ENCODE data around the gene PSKH1.
"Not testable (repeated sequence)": the region's sequence is repeated elsewhere in the genome, so short reads cannot be mapped to it uniquely, and the experiment has no call there.

Gene PSKH1

GRCh38 chr16:67892899-67893742 lies at the start of gene PSKH1:
TSS of gene PSKH1 (plus strand) at chr16:67893254. CDS start at chr16:67908750, 15,496 bp downstream.
- in situ Hi-C loops (cut with MboI; ENCODE audit: low sequenced_read_pairs) = no loop called here

GRCh38 chr16:67843343-67843765 lies 49.7 kb upstream of the PSKH1 start:
- in situ Hi-C loops (cut with MboI; ENCODE audit: low sequenced_read_pairs) = no loop called here

- in situ Hi-C loops (cut with MboI; ENCODE audit: low sequenced_read_pairs) = no loop called here
Observed at GRCh38 chr16:67844497-67844896, 48.6 kb upstream of the PSKH1 start.

DNA sequence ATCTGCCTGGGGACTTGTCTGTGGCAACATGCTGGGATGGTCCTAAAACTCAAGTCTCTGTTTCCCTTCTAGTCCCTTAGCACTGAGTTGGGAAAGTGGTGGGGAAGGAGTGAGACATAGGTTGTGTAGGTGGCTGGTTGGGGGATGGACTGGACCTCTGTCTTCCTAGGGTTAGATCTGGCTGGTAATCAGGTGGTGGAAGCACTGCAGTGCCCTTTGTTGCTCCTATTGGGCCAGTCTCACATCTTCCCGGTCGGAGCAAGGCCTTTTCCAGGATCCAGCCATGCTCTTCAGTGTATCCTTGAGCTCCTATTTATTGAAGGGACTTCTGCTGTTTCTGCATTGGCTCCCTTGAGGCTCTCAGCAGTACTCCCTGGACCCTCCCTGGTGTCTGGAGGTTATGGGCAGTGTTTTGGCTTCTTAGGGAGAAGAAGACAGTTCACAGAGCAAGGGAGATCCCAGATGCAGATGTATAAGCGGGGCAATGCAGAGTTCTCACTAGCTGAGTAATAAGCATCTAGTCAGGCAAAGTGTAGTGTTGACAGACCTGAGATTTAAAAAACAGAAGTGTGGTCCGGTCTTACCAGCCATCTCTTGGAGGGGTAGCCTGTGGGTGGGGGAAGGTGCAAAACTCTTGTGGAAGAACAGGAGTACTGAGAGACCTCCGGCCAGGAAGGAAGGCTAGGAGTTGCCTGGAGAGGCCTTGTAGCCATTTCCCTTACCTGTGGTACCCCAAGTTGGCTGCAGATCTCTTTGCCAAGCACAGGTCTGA lies 47.6 kb upstream of the PSKH1 start:
- in situ Hi-C loops (cut with MboI; ENCODE audit: low sequenced_read_pairs) = no loop called here

DNA sequence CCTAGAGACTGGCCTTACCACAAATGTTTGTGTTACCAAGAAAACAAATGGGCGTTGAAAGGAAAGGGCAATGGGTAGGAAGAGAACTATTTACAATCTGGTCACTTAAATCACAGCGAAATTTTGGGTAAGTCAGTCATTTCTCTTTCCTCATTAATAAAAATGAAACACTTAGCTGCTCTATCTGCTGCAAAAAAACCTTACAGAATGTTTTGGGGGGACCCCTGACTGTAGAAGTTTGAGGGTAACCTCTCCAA lies 47.1 kb upstream of the PSKH1 start:
- in situ Hi-C loops (cut with MboI; ENCODE audit: low sequenced_read_pairs) = no loop called here

GRCh38 chr16:67846320-67847063 lies 46.6 kb upstream of the PSKH1 start, which contains the start of gene NUTF2:
TSS of gene NUTF2 (plus strand) at chr16:67846933. CDS start at chr16:67865131, 18,198 bp downstream.
- in situ Hi-C loops (cut with MboI; ENCODE audit: low sequenced_read_pairs) = no loop called here

DNA sequence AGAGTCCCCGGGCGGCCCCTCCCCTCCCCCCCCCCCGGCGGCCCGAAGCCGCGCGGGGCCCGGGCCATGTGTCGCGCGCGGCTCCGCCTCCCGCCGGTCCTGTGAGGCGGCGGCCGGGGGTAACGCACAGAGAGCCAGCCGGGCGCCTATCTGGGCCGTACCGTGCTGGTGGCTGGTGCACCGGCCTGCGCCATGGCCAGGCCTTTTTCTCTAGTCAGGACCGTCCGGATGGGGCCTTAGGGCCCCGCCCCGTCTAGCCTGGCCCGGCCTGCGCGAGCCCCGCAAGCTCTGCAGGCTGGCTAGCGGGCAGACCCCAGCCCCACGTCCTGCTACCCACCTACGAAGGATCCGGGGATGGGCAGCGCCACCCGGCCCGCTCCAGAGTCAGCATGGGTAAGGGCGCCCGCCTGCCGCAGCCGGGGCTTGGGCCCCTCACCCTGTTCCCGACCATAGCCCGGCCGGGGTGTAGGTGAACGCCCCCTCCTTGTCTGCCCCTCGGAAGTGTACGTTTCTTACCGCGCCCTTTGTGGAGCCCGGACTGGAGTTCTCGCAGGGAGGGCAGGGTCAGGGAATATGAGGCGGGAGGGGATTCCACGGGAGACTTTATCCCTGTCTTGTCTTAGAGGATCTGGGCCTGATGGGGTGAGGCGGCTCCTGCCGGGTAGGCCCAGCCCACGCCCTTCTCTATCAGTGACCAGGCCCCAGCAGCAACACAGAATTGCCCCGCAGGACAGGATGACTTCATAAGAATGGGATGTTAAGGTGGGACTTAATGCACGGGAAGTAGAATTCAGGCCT lies 45.8 kb upstream of the PSKH1 start, which contains the start of gene CENPT:
Gene CENPT, minus strand, starts transcription at position 630 of the 798 bp plus-strand sequence. CDS start 13,834 bp downstream, outside the sequence.
- in situ Hi-C loops (cut with MboI; ENCODE audit: low sequenced_read_pairs) = no loop called here

- in situ Hi-C loops (cut with MboI; ENCODE audit: low sequenced_read_pairs) = no loop called here
Observed at GRCh38 chr16:67848118-67848517, 44.9 kb upstream of the PSKH1 start.

DNA sequence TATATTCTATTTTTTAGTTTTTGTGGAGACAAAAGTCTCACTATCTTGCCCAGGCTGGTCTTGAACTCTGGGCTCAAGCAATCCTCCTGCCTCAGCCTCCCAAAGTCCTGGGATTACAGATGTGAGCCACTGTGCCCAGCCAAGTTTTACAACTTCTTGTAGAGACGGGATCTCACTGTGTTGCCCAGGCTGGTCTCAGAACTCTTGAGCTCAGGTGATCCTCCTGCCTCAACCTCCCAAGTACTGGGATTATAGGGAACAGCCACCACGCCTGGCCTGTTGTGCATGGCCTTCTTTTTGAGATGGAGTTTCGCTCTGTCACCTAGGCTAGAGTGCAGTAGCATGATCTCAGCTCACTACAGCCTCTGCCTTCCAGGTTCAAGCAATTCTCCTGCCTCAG lies 39.4 kb upstream of the PSKH1 start:
- in situ Hi-C loops (cut with MboI; ENCODE audit: low sequenced_read_pairs) = no loop called here

- in situ Hi-C loops (cut with MboI; ENCODE audit: low sequenced_read_pairs) = no loop called here
Observed at GRCh38 chr16:67855789-67856188, 37.3 kb upstream of the PSKH1 start.

DNA sequence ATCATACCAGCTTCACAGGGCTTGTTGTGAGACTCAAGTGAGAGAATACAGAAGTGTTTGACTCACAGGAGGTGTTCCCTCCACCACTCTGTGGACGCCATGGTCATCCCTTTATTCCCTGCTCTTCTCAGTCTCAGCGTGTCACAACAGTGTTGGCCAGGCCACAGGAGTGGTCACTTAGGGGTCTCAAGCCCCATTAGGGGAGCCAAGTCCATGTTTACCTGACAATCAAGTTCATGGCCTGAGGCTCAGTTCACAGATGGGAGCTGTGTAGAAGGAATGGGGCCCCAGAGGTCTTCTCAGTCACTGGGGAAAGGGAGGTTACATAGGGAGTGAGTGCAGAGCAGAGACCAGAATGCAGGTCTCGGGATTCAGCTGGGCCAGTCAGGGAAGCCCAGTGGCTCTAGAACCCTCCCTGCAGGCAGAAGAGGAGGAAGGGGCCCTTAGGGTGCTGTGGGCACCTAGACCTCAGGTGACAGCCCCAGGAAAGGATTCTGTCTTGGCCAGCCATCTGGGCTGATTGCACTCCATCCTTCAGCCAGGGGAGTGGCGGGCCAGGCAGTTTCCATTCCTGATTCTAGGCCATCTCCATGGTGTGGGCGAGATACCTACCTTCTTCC lies 36.0 kb upstream of the PSKH1 start:
- in situ Hi-C loops (cut with MboI; ENCODE audit: low sequenced_read_pairs) = no loop called here

DNA sequence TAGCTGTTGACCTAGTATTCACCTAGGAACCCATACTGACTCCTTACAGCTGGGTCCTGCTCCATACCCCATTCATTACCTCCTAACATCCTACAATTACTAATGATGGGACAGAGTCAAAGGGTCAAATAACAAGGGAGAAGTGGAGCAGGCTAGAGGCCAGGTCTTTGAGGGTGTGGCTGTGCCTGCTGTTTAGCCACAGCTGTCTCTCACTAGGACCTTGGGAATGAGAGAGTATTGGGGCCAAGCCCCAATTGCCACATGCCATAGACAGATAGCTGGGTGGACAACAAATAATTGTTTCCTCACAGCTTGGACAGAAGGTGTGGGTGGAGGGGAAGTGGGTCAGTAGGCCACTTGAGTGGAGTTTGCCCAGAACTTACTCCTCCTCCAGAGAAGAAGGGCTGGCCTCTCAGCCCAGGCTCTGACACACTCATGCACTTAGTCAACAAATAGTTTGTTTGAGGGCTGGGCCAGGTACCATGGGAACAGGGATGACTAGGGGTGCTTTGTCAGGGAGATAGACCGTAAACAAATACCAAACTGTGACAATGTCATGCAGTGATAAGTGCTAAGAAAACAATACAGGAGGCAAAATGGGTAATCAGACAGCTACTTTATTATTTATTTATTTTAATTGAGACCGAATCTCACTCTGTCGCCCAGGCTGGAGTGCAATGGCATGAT lies 35.4 kb upstream of the PSKH1 start:
- in situ Hi-C loops (cut with MboI; ENCODE audit: low sequenced_read_pairs) = no loop called here

- in situ Hi-C loops (cut with MboI; ENCODE audit: low sequenced_read_pairs) = no loop called here
Observed at GRCh38 chr16:67858500-67858899, 34.6 kb upstream of the PSKH1 start.

- in situ Hi-C loops (cut with MboI; ENCODE audit: low sequenced_read_pairs) = no loop called here
Observed at GRCh38 chr16:67860589-67861398, 32.3 kb upstream of the PSKH1 start.

DNA sequence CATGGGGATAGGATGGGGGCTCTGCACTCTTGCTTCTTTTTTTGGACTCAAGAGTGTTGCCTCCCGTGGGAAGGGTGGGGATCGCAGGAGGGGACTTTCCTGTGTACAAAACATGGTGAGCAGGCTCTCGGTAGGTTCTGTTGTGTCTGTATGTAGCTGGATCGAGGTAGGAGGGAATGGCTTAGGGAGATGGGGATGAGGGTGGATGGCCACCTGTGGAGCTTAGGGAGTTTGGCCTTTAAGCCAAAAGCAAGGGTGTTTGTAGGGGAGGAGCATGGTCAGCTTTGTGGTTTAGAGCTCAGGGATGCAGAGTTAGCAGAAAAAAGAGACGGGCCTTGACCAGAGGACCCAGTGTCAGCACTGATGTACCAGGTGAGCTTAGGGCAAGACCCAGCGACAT lies 31.2 kb upstream of the PSKH1 start:
- in situ Hi-C loops (cut with MboI; ENCODE audit: low sequenced_read_pairs) = no loop called here

DNA sequence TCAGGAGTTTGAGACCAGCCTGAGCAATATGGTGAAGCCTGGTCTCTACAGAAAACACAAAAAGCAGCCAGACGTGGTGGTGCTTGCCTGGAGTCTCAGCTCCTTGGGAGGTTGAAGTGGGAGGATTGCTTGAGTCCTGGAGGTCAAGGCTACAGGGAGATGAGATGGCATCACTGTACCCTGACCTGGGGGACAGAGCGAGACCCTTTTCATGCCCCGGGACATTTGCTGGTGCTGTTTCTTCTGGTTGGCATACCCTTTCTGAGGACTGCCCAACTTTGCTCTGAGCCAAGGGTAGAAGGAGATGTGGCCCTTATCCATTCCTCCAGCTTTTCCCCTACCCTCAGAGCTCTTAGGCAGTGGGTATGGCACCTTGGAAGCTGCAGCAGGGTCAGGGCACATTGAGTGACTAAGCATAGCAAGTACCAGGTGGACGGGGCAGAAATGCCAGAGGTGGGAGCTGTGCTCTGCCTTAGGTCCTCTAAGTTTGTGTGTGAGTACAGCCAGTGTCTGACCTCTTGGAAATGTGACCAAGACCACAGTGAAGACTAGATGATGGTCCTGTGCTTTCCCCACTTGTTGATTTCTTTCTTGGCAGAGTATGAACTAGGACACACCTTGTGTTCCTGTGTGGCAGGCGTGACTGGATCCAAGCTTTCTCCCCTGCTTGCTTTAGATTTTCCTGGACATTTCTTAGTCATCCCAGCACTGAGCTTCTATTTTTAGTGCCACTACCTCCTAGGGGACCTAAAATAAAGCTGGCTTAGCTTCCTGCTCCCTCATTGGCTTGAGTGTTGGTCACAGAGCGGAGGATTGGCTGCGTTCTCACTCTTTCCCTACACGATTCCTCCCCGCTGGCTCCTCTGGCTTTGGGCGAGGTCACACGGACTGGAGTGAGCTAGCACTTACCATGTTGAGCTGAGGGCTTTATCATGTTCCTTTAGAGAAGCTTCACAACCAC lies 30.2 kb upstream of the PSKH1 start:
- in situ Hi-C loops (cut with MboI; ENCODE audit: low sequenced_read_pairs) = no loop called here

- in situ Hi-C loops (cut with MboI; ENCODE audit: low sequenced_read_pairs) = not testable (repeated sequence)
Observed at GRCh38 chr16:67864044-67864443, 29.0 kb upstream of the PSKH1 start.

- in situ Hi-C loops (cut with MboI; ENCODE audit: low sequenced_read_pairs) = no loop called here
Observed at GRCh38 chr16:67864594-67864993, 28.5 kb upstream of the PSKH1 start.
